Neuron (in vitro differentiated cells): ENCODE measurements around the gene NECAB3.
A peak's percentile ranks its signal among the peaks of the same experiment; 100 is the strongest.

Source experiments
- H2AFZ ChIP-seq: one replicate; pipeline ENCODE4 v1.6.1; 2013; ENCODE audit warnings: low read depth, mild to moderate bottlenecking, inconsistent platforms, low read length, moderate library complexity
- H3K27me3 ChIP-seq: one replicate; pipeline ENCODE4 v1.6.1; 2013; ENCODE audit warnings: low read length; ENCODE audit not compliant: insufficient read depth
- H3K36me3 ChIP-seq: one replicate; pipeline ENCODE4 v1.6.1; 2013; ENCODE audit warnings: low read length; ENCODE audit not compliant: insufficient read depth
- H3K4me1 ChIP-seq: one replicate; pipeline ENCODE4 v1.6.1; 2013; ENCODE audit warnings: low read length; ENCODE audit not compliant: insufficient read depth
- H3K4me3 ChIP-seq: 2 replicates; pipeline ENCODE4 v1.5.1; 2013; ENCODE audit warnings: mild to moderate bottlenecking, low read length, moderate library complexity
- H3K9me3 ChIP-seq: one replicate; pipeline ENCODE4 v1.6.1; 2013; ENCODE audit warnings: low read length

Gene NECAB3

GRCh38 chr20:33669873-33670640 is 4.2 kb downstream of the NECAB3 start:
- Histone ChIP-seq H3K36me3 (peaks cover 15% of the 10 kb centered on the region), H3K4me3 (no peak overlapping the region), H2AFZ (no peak overlapping the region), H3K9me3 (no peaks in the 10 kb centered on the region), H3K27me3 (no peaks in the 10 kb centered on the region), H3K4me1 (peaks cover 16% of the 10 kb centered on the region)

DNA sequence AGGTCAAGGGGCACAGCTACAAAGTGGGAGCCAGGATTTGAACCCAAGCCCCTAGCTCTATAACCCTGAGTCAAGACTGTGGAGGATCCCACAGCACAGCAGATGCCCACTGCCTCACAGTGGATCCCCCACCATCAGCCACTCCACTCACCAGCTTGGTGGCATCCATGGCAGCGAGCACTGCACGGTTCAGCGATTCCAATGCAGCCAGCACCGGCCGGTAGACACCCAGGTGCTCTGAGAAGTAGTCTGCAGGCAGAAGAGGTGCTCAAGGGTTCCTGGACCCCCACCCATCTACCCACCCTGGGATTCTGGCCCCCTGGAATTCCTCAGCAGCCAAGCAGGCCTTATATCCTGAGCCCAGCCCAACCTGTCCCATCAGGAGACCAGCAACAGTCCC is 5.0 kb downstream of the NECAB3 start:
- H3K4me3 ChIP-seq, result no peak overlapping the region
- peaks cover 15% of the 10 kb centered on the region for H3K36me3 ChIP-seq
- H3K27me3 ChIP-seq, result no peaks in the 10 kb centered on the region
- no peaks in the 10 kb centered on the region for H3K9me3 ChIP-seq
- H3K4me1 ChIP-seq, result peaks cover 13% of the 10 kb centered on the region
- no peak overlapping the region for H2AFZ ChIP-seq

- H3K4me3 ChIP-seq, result no peak overlapping the region
- H3K27me3 ChIP-seq, result no peaks in the 10 kb centered on the region
- H3K36me3 ChIP-seq, result peaks cover 15% of the 10 kb centered on the region
- no peak overlapping the region for H2AFZ ChIP-seq
- H3K9me3 ChIP-seq, result no peaks in the 10 kb centered on the region
- H3K4me1 ChIP-seq, result peaks cover 15% of the 10 kb centered on the region
Measured at GRCh38 chr20:33668466-33669155, 5.6 kb downstream of the NECAB3 start.

DNA sequence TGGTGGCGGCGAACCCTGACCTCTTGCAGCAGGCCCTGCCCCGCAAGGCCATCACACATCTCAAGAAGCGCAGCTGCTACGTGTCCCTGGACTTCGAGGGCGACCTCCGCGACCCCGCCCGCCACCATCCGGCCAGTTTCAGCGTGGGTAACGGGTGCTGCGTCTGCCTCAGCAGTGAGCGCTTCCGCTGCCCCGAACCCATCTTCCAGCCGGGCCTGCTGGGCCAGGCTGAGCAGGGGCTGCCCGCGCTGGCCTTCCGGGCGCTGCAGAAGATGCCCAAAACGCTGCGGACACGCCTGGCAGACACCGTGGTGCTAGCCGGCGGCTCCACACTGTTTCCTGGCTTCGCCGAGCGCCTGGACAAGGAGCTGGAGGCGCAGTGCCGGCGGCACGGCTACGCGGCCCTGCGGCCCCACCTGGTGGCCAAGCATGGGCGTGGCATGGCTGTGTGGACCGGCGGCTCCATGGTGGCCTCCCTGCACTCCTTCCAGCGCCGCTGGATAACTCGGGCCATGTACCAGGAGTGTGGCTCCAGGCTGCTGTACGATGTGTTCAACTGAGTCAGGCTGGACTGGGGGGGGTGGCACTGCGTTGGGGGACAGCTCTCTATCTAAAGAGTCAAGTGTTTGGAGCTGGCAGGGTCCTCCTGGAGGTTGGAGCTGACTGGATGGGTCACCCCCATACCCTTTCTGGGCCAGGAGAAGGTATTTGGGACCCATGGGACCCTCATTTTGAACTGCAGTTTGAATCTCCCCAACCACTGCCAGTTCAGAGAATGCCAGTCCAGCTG is 6.4 kb downstream of the NECAB3 start:
- no peak overlapping the region for H3K4me3 ChIP-seq
- H3K27me3 ChIP-seq, result no peaks in the 10 kb centered on the region

GRCh38 chr20:33667245-33667675 is 7.0 kb downstream of the NECAB3 start:
- Histone ChIP-seq H2AFZ (no peak overlapping the region), H3K4me3 (no peak overlapping the region), H3K9me3 (no peaks in the 10 kb centered on the region), H3K36me3 (peaks cover 15% of the 10 kb centered on the region), H3K27me3 (no peaks in the 10 kb centered on the region), H3K4me1 (peaks cover 15% of the 10 kb centered on the region)

More for the DNA sequence above, 6.4 kb downstream of the NECAB3 start:
- Histone ChIP-seq H3K36me3 (peaks cover 15% of the 10 kb centered on the region), H2AFZ (no peak overlapping the region), H3K4me1 (peaks cover 13% of the 10 kb centered on the region), H3K9me3 (no peaks in the 10 kb centered on the region)

- Histone ChIP-seq H2AFZ (no peak within 1 kb of the TSS), H3K36me3 (peaks cover 15% of the 10 kb centered on the region), H3K27me3 (no peaks in the 10 kb centered on the region), H3K9me3 (no peaks in the 10 kb centered on the region), H3K4me3 (no peak within 1 kb of the TSS), H3K4me1 (peaks cover 15% of the 10 kb centered on the region)
Measured at GRCh38 chr20:33666293-33667244, 7.7 kb downstream of the NECAB3 start, which contains the start of gene ACTL10. ACTL10 (plus strand) TSS chr20:33666943; CDS start chr20:33667498, 555 bp downstream.

DNA sequence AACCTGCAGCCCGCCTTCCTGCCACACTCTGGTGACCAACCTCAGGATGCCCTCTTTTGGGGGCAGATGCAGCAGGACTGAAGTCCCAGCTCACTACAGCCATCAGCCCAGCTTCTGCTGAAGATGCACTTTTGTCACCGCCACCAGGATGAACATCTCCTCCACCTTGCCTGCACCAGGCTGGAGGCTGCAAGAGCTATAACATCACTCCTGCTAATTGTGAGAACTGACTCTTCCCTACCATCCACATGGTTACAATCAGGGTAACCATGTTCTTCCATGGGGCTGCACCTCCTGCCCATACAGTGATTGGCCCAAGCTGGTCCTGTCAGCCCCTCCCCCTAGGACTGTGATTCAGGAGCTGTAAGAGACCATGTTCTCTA is 9.5 kb downstream of the NECAB3 start:
- peaks cover 15% of the 10 kb centered on the region for H3K4me1 ChIP-seq
- no peak overlapping the region for H3K4me3 ChIP-seq
- H3K36me3 ChIP-seq, result peaks cover 11% of the 10 kb centered on the region
- no peaks in the 10 kb centered on the region for H3K9me3 ChIP-seq
- no peaks in the 10 kb centered on the region for H3K27me3 ChIP-seq
- H2AFZ ChIP-seq, result no peak overlapping the region

- peak overlapping the region; percentile 55 for H3K4me3 ChIP-seq
- no peaks in the 10 kb centered on the region for H3K9me3 ChIP-seq
- H3K27me3 ChIP-seq, result no peaks in the 10 kb centered on the region
- peaks cover 15% of the 10 kb centered on the region for H3K4me1 ChIP-seq
- H2AFZ ChIP-seq, result peak overlapping the region; percentile 62
- peaks cover 5% of the 10 kb centered on the region for H3K36me3 ChIP-seq
Measured at GRCh38 chr20:33664085-33664761, 10.0 kb downstream of the NECAB3 start.

- no peaks in the 10 kb centered on the region for H3K27me3 ChIP-seq
- peak overlapping the region; percentile 62 for H2AFZ ChIP-seq
- H3K4me1 ChIP-seq, result peaks cover 15% of the 10 kb centered on the region
- H3K9me3 ChIP-seq, result no peaks in the 10 kb centered on the region
- H3K4me3 ChIP-seq, result peak overlapping the region; percentile 55
- peaks cover 3% of the 10 kb centered on the region for H3K36me3 ChIP-seq
Measured at GRCh38 chr20:33663161-33664084, 10.8 kb downstream of the NECAB3 start.

DNA sequence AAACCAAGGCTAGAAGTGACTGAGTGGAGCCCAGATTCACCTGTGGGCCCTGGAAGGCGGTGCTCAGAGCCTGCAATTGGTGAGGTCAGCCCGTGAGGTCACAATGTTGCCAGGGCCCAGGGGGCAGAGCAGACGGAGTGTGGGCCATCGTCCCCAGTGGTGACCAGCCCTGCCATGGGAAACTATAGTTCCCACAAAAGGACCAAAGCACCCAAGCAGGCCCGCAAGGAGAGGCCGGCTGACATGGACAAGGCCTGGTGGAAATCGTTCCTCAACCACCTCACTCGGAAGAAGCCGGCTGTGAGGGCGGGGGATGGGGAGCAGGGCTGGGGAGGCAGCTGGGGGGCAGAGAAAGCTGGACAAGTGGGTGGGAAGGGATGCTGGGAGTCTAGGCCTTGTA is 12.1 kb downstream of the NECAB3 start, which contains the start of gene C20orf144:
Gene C20orf144, plus strand, starts transcription at position 156 of the 400 bp plus-strand sequence. Its CDS starts 19 bp downstream, at position 175.
- Histone ChIP-seq H3K9me3 (no peaks in the 10 kb centered on the region), H3K27me3 (no peaks in the 10 kb centered on the region), H3K4me1 (peaks cover 15% of the 10 kb centered on the region), H2AFZ (peak within 1 kb of the TSS; percentile 62), H3K36me3 (no peaks in the 10 kb centered on the region), H3K4me3 (peak within 1 kb of the TSS; percentile 55)

DNA sequence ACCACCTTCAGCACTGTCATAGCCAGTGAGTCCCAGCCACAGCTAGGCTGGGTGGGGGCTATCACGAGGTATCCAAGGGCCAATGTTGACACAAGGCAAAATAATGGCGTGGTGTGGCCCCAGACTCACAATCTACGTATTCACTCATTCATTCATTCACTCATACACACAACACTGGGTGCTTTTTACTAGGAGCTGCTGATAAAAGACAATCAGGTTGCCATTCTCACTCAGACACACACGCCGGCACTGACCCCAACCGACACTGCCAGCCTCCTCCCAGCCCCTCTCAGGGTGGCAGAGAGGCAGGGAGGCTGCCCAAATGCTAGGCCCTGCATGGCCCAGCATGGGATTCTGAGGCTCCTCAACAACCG is 13.6 kb downstream of the NECAB3 start:
- H3K4me3 ChIP-seq, result no peak overlapping the region
- H2AFZ ChIP-seq, result no peak overlapping the region
- no peaks in the 10 kb centered on the region for H3K9me3 ChIP-seq
- H3K27me3 ChIP-seq, result no peaks in the 10 kb centered on the region
- peaks cover 15% of the 10 kb centered on the region for H3K4me1 ChIP-seq
- no peaks in the 10 kb centered on the region for H3K36me3 ChIP-seq
